ENCODE data around the gene PLSCR4.
"Not testable (repeated sequence)": the region's sequence is repeated elsewhere in the genome, so short reads cannot be mapped to it uniquely, and the experiment has no call there.

Gene PLSCR4

DNA sequence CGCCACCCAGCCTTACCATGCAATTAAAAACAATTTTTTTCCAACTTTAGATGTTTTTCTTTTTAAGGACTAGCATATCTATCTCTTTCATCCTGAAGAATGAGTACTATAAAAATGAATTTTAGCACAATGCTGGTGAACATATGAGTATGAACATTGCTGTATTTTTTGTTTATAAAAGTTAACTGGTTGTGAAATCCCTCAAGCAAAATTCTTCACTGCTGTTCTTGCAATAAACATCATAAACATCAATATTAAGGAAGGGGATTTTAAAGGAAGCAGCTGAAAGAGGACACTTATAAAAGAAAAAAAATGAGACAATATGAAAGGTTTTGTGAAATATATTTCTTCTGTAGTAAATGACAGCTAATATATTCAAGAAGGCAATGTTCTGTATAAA lies 3.0 kb downstream of the PLSCR4 start:
- no peak for DNase-seq (ENCODE audit: low read depth in 1 of 2, low spot score in 1 of 2)

- no peak for DNase-seq (ENCODE audit: low read depth in 1 of 2, low spot score in 1 of 2)
These were observed 4.4 kb downstream of the PLSCR4 start for GRCh38 chr3:146246526-146246925.

- DNase-seq (ENCODE audit: low read depth in 1 of 2, low spot score in 1 of 2) = no peak
These were observed 7.3 kb downstream of the PLSCR4 start for GRCh38 chr3:146243559-146243958.

- no peak for DNase-seq (ENCODE audit: low read depth in 1 of 2, low spot score in 1 of 2)
These were observed 9.2 kb downstream of the PLSCR4 start for GRCh38 chr3:146241523-146242240.

GRCh38 chr3:146233487-146233886 lies 17.4 kb downstream of the PLSCR4 start:
- no peak for DNase-seq (ENCODE audit: low read depth in 1 of 2, low spot score in 1 of 2)

GRCh38 chr3:146227486-146227885 lies 23.4 kb downstream of the PLSCR4 start:
- DNase-seq (ENCODE audit: low read depth in 1 of 2, low spot score in 1 of 2) = no peak

DNA sequence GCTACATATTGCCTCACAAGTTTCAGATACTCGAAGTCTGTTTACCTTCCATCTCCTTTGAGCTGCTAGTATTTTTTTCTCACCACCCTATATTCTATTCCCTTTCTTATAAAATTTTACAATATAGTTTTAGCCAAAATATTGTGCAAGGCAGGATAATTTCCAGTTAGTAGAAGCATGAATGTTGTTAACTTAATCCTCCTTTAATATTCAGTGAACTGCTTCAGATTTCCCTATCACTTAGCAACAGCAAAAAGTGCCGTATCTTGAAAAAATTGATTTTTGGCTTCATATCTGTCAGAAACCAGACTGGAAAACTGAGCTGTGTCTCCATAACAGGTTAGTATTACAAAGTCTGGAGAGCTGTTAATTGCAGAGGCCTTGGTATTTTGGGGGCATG lies 24.0 kb downstream of the PLSCR4 start:
- no peak for DNase-seq (ENCODE audit: low read depth in 1 of 2, low spot score in 1 of 2)

- DNase-seq (ENCODE audit: low read depth in 1 of 2, low spot score in 1 of 2) = not testable (repeated sequence)
These were observed 25.4 kb downstream of the PLSCR4 start for GRCh38 chr3:146225458-146225857.

- DNase-seq (ENCODE audit: low read depth in 1 of 2, low spot score in 1 of 2) = no peak
These were observed 27.2 kb downstream of the PLSCR4 start for GRCh38 chr3:146223401-146224373.

DNA sequence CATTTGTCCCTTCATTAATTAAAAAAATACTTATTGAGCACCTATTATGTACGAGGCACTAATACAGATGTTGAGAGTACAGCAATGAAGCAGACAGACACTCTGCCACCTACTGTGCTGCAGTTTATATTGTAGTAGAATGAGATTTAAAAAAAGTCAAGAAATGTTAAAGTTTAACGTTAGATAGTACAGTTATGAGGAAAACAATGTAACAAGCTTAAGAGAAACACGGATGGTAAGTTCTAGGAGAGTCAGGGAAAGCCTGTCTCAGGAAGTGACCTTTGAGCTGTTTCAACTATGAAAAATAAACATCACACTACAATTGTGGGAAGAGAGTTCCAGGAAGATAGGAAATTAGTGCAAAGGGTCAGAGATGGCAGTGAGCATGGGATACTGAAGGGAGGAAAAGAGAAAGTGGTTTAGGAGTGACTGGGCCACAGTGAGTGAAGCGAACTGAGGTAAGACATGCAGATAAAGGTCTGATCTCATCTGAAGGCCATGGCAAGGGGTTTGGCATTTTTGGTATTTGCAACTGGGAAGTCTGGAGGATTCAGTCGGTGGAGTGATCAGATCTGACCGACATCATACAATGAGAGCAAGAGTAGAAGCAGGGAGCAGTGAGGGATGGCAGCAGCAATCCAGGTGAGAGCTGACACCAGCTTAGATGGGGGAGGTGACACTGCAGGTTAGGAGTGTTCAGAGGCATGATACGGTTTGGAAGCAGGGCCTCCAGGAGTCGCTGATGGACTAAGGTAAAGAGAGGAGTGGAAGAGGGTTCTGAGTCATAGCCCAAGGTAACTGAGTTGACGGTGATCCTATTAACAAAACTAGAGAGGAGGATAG lies 28.5 kb downstream of the PLSCR4 start:
- no peak for DNase-seq (ENCODE audit: low read depth in 1 of 2, low spot score in 1 of 2)

DNA sequence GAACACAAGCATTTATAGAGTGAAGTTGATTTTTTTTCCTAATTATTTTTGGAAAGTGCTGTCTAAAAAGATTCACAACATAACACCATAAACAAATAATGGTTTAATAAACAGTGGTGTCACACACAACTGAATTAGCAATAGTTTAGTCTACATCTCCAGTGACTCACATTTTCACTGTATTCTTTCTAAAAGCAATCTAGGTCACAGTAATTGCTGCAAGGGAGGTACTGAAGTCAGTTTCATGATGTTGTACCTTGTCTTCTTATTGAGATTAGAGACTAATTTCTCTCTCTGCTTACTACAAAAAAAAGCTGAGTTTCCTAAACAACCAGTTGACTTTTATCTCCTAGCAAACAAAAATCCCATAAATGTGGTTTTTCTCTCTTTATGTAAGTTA lies 29.6 kb downstream of the PLSCR4 start:
- no peak for DNase-seq (ENCODE audit: low read depth in 1 of 2, low spot score in 1 of 2)

- peak in 1 of 2 donors; percentile 3 for DNase-seq (ENCODE audit: low read depth in 1 of 2, low spot score in 1 of 2)
These were observed 31.7 kb downstream of the PLSCR4 start for GRCh38 chr3:146218880-146219866.

- no peak for DNase-seq (ENCODE audit: low read depth in 1 of 2, low spot score in 1 of 2)
These were observed 33.6 kb downstream of the PLSCR4 start for GRCh38 chr3:146217324-146217723.

DNA sequence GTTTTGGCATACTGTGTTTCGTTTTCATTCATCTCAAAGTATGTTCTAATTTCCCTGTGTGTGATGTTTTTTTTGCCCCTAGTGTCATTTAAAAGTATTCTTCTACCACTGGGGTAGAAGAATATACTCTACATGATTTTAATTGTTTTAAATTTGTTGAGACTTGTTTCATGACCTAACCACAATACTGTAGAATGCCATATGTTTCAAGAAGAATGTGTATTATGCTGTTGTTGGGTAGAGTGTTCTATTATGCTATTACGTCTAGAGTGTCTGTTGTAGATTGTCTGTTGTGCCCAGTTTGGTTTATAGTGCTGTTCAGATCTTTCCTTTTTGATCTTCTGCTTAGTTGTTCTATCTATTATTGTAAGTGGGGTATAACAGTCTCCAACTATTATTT lies 36.4 kb downstream of the PLSCR4 start:
- DNase-seq (ENCODE audit: low read depth in 1 of 2, low spot score in 1 of 2) = no peak

DNA sequence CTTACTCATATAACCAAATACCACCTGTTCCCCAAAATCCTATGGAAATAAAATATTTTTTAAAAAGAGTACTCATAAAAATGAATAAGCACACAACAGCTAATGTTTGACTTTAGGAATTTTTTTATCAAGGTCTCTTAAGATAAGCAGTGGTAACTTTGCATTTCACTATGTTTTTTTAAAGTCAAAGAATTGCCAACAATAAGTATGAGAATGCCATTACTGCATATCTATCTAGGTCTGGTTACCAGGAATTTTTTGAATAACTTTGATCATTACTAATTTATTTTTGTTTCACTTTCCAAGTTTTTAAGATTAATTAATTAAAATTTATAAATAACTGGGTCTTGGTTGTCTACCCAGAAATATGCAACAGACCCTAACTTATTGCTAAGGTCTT lies 41.5 kb downstream of the PLSCR4 start:
- no peak for DNase-seq (ENCODE audit: low read depth in 1 of 2, low spot score in 1 of 2)

DNA sequence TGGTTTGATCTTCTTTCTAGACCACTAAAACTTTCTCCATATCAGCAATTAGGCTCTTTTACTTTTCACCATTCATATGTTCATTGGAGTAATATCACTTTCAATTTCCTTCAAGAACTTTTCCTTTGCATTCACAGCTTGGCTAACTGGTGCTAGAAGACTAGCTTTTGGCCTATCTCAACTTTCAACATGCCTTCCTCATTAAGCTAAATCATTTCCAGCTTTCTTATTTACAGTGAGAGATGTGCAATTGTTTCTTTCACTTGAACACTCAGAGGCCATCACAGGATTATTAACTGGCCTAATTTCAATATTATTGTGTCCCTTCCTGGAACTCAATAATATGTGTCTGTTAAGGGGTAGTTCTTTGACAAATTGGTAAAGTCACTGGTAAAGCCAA lies 47.1 kb downstream of the PLSCR4 start:
- no peak for DNase-seq (ENCODE audit: low read depth in 1 of 2, low spot score in 1 of 2)

- DNase-seq (ENCODE audit: low read depth in 1 of 2, low spot score in 1 of 2) = no peak
These were observed 50.3 kb downstream of the PLSCR4 start for GRCh38 chr3:146200461-146201220.

GRCh38 chr3:146199762-146200161 lies 51.1 kb downstream of the PLSCR4 start:
- DNase-seq (ENCODE audit: low read depth in 1 of 2, low spot score in 1 of 2) = no peak

DNA sequence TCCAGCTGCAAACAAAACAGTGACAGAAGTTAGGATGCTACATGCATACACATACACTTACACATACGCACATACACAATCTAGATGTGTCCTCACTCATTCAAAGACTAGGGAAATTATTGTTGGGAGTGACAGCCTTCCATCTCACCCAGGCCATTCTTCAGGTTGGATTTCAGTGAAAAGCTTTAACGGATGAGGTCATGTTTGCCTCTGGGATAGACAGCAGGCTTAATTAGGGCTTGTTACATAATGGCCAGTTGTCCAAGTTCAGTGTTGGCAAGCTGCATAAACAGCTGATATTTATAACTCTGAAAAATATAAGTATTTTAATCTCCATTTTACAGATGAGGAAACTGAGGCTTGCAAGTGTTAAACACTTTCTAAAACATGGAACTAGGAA lies 54.1 kb downstream of the PLSCR4 start:
- no peak for DNase-seq (ENCODE audit: low read depth in 1 of 2, low spot score in 1 of 2)

All from activated T-helper 1 cell treated with anti-CD3 and anti-CD28 coated beads, Interleukin-2, amount 50 U/mL, for 16 hours (primary cell).